Loucy (cell line): Measurements from ENCODE around the gene FECH.

Source experiments
- H2AFZ ChIP-seq: fragments of 200-600 bp; sonication (generic); 2 replicates; pipeline ENCODE4 v1.6.0; 2016; ENCODE audit warnings: antibody characterized with exemption, mild to moderate bottlenecking, low read length, moderate library complexity
- H3F3A ChIP-seq: fragments of 200-600 bp; 2 replicates; pipeline ENCODE4 v1.6.0; 2016; ENCODE audit warnings: antibody characterized with exemption, low read depth, mild to moderate bottlenecking
- H3K27me3 ChIP-seq: fragments of 200-600 bp; sonication (generic); 2 replicates; pipeline ENCODE4 v1.6.1; 2014; ENCODE audit warnings: low read length, mild to moderate bottlenecking; ENCODE audit not compliant: insufficient read depth, poor library complexity, severe bottlenecking
- H3K36me3 ChIP-seq: fragments of 200-600 bp; sonication (generic); 2 replicates; pipeline ENCODE4 v1.6.1; 2016; ENCODE audit warnings: low read length; ENCODE audit not compliant: insufficient read depth
- H3K4me1 ChIP-seq: fragments of 200-600 bp; sonication (generic); 2 replicates; pipeline ENCODE4 v1.5.1; 2014; ENCODE audit warnings: low read length, mild to moderate bottlenecking; ENCODE audit not compliant: insufficient read depth, poor library complexity, severe bottlenecking
- H3K4me2 ChIP-seq: fragments of 200-600 bp; sonication (generic); 2 replicates; pipeline ENCODE4 v1.6.0; 2014; ENCODE audit warnings: antibody characterized with exemption, low read length, low read depth, mild to moderate bottlenecking; ENCODE audit not compliant: poor library complexity, severe bottlenecking
- H3K4me3 ChIP-seq: fragments of 200-600 bp; sonication (generic); 2 replicates; pipeline ENCODE4 v1.5.1; 2014; ENCODE audit warnings: low read length, mild to moderate bottlenecking, mixed read lengths; ENCODE audit not compliant: poor library complexity, severe bottlenecking
- H3K79me2 ChIP-seq: fragments of 200-600 bp; sonication (generic); 2 replicates; pipeline ENCODE4 v1.6.1; 2014; ENCODE audit warnings: low read length; ENCODE audit not compliant: insufficient read depth
- H3K9ac ChIP-seq: fragments of 200-600 bp; sonication (generic); 2 replicates; pipeline ENCODE4 v1.6.0; 2014; ENCODE audit warnings: mild to moderate bottlenecking, low read depth, low read length, moderate library complexity; ENCODE audit not compliant: poor library complexity, severe bottlenecking
- H3K9me2 ChIP-seq: fragments of 200-600 bp; sonication (generic); replicated peaks from 2 replicates; pipeline ENCODE4 v1.6.1; 2016; ENCODE audit warnings: low read depth, low read length, mixed read lengths
- H3K9me3 ChIP-seq: fragments of 200-600 bp; sonication (generic); 2 replicates; pipeline ENCODE4 v1.6.1; 2014; ENCODE audit warnings: mild to moderate bottlenecking, antibody characterized with exemption, low read length, low read depth; ENCODE audit not compliant: insufficient read depth
- H4K20me1 ChIP-seq: fragments of 200-600 bp; sonication (generic); 2 replicates; pipeline ENCODE4 v1.6.0; 2014; ENCODE audit warnings: antibody characterized with exemption, low read length, mild to moderate bottlenecking; ENCODE audit not compliant: insufficient read depth, poor library complexity, severe bottlenecking
- CTCF ChIP-seq: fragments of 200-600 bp; sonication (generic); conservative IDR thresholded peaks from 2 replicates; pipeline ENCODE4 v1.5.1; 2014; ENCODE audit warnings: mild to moderate bottlenecking, antibody characterized with exemption, low read length
- EZH2phosphoT487 ChIP-seq: fragments of 200-600 bp; IDR thresholded peaks from 2 replicates; pipeline ENCODE4 v1.6.1; 2018; ENCODE audit warnings: antibody characterized with exemption, mild to moderate bottlenecking, moderate library complexity, borderline replicate concordance

FECH gene

GRCh38 chr18:57538614-57539013 lies 47.9 kb downstream of the FECH start:
- H3K4me3 ChIP-seq: no peak overlapping the region
- H3K4me1 ChIP-seq: no peaks in the 10 kb centered on the region
- H3K4me2 ChIP-seq: no peak overlapping the region
- no peaks in the 10 kb centered on the region for H3K9me2 ChIP-seq
- H3F3A ChIP-seq: no peaks in the 10 kb centered on the region
- no peaks in the 10 kb centered on the region for H3K9me3 ChIP-seq
- H3K9ac ChIP-seq: no peak overlapping the region
- no peak for TF ChIP-seq EZH2phosphoT487
- no peak for TF ChIP-seq CTCF
- H2AFZ ChIP-seq: no peak overlapping the region
- H3K27me3 ChIP-seq: no peaks in the 10 kb centered on the region
- H4K20me1 ChIP-seq: no peaks in the 10 kb centered on the region
- H3K79me2 ChIP-seq: no peaks in the 10 kb centered on the region
- no peaks in the 10 kb centered on the region for H3K36me3 ChIP-seq

GRCh38 chr18:57534511-57534909 lies 52.0 kb downstream of the FECH start:
- TF ChIP-seq EZH2phosphoT487: no peak
- TF ChIP-seq CTCF: no peak

DNA sequence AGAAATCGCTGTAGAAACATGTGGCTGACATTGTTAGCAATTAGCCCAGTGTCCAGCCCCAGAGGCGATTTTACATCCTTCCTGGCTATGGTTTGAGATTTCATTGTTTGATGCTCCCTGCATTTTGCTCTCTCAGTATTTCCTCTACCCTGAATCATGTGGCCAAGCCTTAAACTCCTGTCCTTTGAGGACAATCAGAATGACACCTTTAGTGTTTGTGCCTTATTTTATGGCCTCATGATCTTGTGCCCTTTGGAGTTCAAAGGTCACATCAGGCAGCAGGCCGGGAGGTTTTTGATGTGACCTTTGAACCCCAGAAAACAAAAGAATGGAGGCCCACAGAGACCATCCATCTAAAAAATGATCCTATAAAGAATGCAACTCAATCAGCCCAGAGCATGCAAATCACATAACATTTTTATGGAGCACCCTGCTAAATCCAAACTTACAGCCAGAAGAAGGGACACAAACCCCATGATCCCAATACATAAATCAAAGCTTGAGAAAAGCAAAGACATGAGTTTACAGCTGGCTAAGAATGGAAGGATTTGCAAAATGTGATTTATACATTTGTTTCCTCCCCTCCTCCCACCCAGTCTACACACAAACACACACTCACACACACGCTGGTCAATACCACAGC lies 52.5 kb downstream of the FECH start:
- Histone ChIP-seq H3F3A (no peaks in the 10 kb centered on the region), H3K4me3 (no peak overlapping the region), H3K79me2 (no peaks in the 10 kb centered on the region), H2AFZ (no peak overlapping the region), H3K4me1 (no peaks in the 10 kb centered on the region), H3K9ac (no peak overlapping the region), H4K20me1 (no peaks in the 10 kb centered on the region), H3K27me3 (no peaks in the 10 kb centered on the region), H3K9me3 (no peaks in the 10 kb centered on the region), H3K9me2 (no peaks in the 10 kb centered on the region), H3K36me3 (no peaks in the 10 kb centered on the region), H3K4me2 (no peak overlapping the region)
- no peak for TF ChIP-seq CTCF
- no peak for TF ChIP-seq EZH2phosphoT487

More at GRCh38 chr18:57534511-57534909, 52.0 kb downstream of the FECH start:
- no peaks in the 10 kb centered on the region for H3K9me2 ChIP-seq
- H3K9me3 ChIP-seq: no peaks in the 10 kb centered on the region
- H3K4me3 ChIP-seq: no peak overlapping the region
- no peak overlapping the region for H3K4me2 ChIP-seq
- H3F3A ChIP-seq: no peaks in the 10 kb centered on the region
- no peaks in the 10 kb centered on the region for H3K79me2 ChIP-seq
- no peaks in the 10 kb centered on the region for H3K27me3 ChIP-seq
- no peak overlapping the region for H3K9ac ChIP-seq
- H4K20me1 ChIP-seq: no peaks in the 10 kb centered on the region
- no peaks in the 10 kb centered on the region for H3K36me3 ChIP-seq
- H3K4me1 ChIP-seq: no peaks in the 10 kb centered on the region
- H2AFZ ChIP-seq: no peak overlapping the region
